Prostate gland (tissue), 2 donors: ENCODE data around the gene SLC38A5.

ENCODE experiments used
- POLR2A ChIP-seq: fragments of 450-650 bp; IDR thresholded peaks from one replicate; pipeline ENCODE4 v1.6.1; 2016; ENCODE audit warnings: antibody characterized with exemption, mild to moderate bottlenecking
- TF ChIP-seq, protein P1 (sequence below), 4 experiments: fragments of 200-600 bp in 2 of 4; fragments of 450-650 bp in 2 of 4; sonication (generic) in 2 of 4; IDR thresholded peaks; 1 replicate in 3 of 4; 2 replicates in 1 of 4; pipeline ENCODE4 v1.5.1; 2016 to 2019; ENCODE audit warnings: antibody characterized with exemption in 4 of 4, mild to moderate bottlenecking in 2 of 4, moderate library complexity in 2 of 4

DNA sequence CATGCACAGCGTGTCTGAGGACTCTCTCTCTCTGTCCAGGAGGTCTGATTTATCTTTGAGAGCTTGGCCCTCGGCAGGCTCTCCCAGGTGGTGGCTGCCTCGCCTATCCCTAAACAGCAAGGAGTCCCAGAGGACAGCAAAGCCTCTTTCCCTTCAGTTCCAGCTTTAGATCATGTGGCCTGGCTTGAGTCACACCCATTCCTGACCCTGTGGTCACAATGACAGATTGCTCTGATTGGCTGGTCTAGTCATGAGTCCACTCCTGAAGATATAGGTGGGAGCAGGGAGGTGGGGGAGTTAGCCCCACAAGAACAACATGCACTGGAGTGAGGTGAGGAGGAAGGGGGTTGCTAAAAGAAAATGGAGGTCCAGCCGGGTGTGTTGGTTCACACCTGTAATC lies 26.6 kb upstream of the SLC38A5 start:
- TF ChIP-seq, protein P1, sequence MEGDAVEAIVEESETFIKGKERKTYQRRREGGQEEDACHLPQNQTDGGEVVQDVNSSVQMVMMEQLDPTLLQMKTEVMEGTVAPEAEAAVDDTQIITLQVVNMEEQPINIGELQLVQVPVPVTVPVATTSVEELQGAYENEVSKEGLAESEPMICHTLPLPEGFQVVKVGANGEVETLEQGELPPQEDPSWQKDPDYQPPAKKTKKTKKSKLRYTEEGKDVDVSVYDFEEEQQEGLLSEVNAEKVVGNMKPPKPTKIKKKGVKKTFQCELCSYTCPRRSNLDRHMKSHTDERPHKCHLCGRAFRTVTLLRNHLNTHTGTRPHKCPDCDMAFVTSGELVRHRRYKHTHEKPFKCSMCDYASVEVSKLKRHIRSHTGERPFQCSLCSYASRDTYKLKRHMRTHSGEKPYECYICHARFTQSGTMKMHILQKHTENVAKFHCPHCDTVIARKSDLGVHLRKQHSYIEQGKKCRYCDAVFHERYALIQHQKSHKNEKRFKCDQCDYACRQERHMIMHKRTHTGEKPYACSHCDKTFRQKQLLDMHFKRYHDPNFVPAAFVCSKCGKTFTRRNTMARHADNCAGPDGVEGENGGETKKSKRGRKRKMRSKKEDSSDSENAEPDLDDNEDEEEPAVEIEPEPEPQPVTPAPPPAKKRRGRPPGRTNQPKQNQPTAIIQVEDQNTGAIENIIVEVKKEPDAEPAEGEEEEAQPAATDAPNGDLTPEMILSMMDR (IDR thresholded peaks at IDR 0.05) = no peak
- TF ChIP-seq POLR2A = no peak
